ENCODE data around the gene CCR9. TPM values are rescaled to one million over a fixed set of nuclear protein-coding genes. Genes with fewer than 3 reads are reported as not detected.

CCR9 gene
- total RNA-seq, 4 donors from 2014 or later = 2.1 to 7.4 (median 3.7) TPM

DNA sequence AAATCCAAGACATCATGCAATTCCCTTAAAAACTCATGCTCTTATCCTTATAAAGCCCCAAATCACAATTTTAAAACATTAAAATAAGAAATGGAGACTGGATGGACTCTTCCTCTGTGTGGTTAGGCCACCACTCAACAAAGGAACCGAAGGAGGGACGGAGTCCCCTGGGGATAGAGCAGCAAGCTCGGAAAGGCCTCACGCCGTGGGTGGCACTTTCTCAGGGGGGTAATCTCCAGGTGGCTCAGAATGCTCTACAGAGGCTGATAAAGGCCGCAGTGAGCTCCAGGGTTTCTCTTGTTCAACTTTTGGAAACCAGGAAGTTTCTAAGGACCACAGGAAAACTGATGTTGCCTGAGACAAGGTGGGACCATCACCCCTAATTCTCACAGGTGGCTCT lies 23.2 kb downstream of the CCR9 start:
- Histone ChIP-seq H3K4me1 (peaks cover 0 to 17% (median 1%) of the 10 kb centered on the region in 4 donors), H3K27ac (peak overlapping the region in 2 of 4 donors; percentile 55 to 74), H3K4me3 (no peak overlapping the region), H3K27me3 (no peaks in the 10 kb centered on the region), H3K36me3 (no peaks in the 10 kb centered on the region), H3K9me3 (no peaks in the 10 kb centered on the region)
- DNase-seq = peak in 1 of 3 donors; percentile 56
- TF ChIP-seq POLR2A (IDR thresholded peaks at IDR 0.05) (no peak), CTCF (IDR thresholded peaks at IDR 0.05) (no peak)

DNA sequence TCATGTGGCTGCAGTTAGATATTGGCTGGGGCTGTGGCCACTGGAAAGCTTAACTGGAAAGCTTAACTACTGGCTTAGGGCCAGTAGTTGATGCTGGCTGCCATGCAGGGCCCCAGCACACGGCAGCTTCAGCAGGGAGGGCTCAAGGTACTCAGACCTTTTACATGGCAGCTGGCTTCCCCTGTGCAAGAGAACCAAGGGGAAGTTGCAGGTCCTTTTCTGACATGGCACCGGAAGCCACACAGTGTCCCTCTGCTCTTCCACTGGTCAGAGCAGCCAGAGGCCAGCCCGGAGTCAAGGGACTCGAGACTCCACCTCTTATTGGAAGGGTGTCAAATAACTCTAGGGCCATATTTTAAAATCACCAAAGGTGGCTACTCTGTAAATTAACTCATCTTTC lies 24.5 kb downstream of the CCR9 start:
- Histone ChIP-seq H3K9me3 (no peaks in the 10 kb centered on the region), H3K4me1 (peaks cover 0 to 17% (median 6%) of the 10 kb centered on the region in 4 donors), H3K27ac (peak overlapping the region in 3 of 4 donors; percentile 47 to 74 (median 55)), H3K27me3 (no peaks in the 10 kb centered on the region), H3K4me3 (no peak overlapping the region), H3K36me3 (no peaks in the 10 kb centered on the region)
- no peak for TF ChIP-seq CTCF (IDR thresholded peaks at IDR 0.05)
- TF ChIP-seq POLR2A (IDR thresholded peaks at IDR 0.05) = no peak
- no peak for DNase-seq

DNA sequence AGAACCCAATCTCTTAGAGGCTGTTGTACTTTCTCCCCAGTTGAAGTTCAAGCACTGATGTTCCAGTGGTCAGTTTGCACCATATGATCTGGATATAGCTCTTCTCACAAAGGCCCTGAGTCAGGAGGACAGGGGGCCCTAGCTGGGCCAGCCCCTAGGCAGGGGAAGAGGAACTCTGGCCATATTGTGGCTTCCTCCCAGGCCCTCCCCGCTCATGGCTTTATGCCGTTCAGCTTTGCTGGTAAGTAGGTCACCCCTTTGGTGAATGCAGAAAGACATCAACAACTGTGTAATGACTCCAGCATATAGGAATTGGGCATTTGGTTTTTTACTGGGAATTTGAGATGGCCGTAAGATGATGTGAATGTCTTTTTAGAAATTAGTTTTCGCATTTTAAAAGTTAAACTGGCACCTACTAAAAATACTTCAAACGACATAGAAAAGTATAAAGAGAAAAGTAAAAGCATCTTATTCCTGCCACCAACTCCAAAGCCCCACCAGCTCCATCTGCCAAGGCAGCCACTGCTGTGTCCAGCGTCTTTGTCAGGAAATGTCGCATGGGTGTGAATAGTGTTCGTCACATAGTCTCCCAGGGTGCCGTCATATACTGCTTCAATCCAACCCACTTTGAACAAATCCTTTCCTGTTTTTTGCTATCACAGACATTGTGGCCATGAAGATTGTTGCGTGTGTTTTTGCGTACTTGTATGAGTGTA lies 25.3 kb downstream of the CCR9 start:
- H3K4me1 ChIP-seq = peaks cover 0 to 17% (median 5%) of the 10 kb centered on the region in 4 donors
- TF ChIP-seq POLR2A (IDR thresholded peaks at IDR 0.05) (no peak), CTCF (IDR thresholded peaks at IDR 0.05) (no peak)
- peak overlapping the region; percentile 47 to 74 (median 52) for H3K27ac ChIP-seq

DNA sequence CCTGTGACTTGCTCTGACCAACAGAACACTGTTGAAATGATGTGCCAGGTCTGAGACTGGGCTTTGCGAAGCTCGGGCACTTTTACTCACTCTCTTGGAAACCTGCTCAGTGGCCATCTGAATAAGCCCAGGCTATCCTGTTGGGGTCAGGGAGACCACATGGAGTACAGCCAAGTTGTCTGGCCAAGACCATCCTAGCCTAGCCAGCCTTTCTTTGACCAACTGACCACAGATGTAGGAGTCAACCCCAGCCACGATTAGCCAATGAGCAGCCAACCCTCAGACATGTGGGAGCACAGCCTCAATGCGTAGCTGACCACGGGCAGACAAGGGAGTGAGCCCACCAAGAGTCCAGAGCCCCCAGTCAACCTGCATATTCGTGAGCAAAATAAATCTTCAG lies 26.1 kb downstream of the CCR9 start:
- Histone ChIP-seq H3K27me3 (no peaks in the 10 kb centered on the region), H3K36me3 (no peaks in the 10 kb centered on the region), H3K27ac (peak overlapping the region; percentile 21 to 74 (median 48)), H3K9me3 (no peaks in the 10 kb centered on the region), H3K4me3 (no peak overlapping the region), H3K4me1 (peaks cover 0 to 10% (median 5%) of the 10 kb centered on the region in 4 donors)
- no peak for TF ChIP-seq POLR2A (IDR thresholded peaks at IDR 0.05)
- no peak for DNase-seq

More for the DNA sequence above, 25.3 kb downstream of the CCR9 start:
- H3K4me3 ChIP-seq = no peak overlapping the region
- H3K36me3 ChIP-seq = no peaks in the 10 kb centered on the region
- no peak for DNase-seq
- H3K9me3 ChIP-seq = no peaks in the 10 kb centered on the region
- H3K27me3 ChIP-seq = no peaks in the 10 kb centered on the region

DNA sequence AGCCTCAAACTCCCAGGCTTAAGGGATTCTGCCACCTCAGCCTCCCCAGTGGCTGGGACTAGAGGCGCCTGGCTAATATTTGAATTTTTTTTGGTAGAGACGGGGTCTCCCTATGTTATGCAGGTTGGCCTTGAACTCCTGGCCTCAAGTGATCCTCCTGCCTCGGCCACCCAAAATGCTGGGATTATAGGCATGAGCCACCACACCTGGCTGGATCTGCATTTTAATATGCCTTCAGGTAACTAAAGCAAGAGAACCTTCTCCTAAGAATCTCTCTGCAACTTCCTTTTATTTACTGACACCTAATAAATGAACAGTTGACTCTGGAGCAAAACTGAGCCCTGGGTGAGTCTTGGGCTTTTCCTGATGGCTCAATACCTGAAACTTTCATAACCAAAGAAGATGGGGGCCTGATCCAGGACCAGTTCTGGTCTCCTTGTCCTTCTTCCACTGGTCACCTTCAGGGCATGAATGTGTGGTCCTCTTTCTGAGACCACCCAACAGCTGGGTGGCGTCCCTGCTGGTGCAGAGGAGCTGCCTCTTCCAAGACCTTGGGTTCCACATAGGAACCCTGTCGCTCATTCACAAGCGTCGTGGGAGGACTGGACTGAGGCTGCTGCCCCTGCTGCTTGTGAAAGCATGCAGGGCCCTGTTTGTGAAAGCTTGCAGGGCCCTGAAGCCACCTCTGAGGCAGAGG lies 28.2 kb downstream of the CCR9 start:
- no peak for DNase-seq
- peak overlapping the region; percentile 40 to 70 (median 64) for H3K27ac ChIP-seq
- H3K9me3 ChIP-seq = no peaks in the 10 kb centered on the region
- peak overlapping the region in 3 of 4 donors; percentile 13 to 23 (median 23) for H3K4me3 ChIP-seq
- peaks cover 0 to 10% (median 0%) of the 10 kb centered on the region in 4 donors for H3K4me1 ChIP-seq
- H3K27me3 ChIP-seq = no peaks in the 10 kb centered on the region
- TF ChIP-seq CTCF (IDR thresholded peaks at IDR 0.05) = no peak
- TF ChIP-seq POLR2A (IDR thresholded peaks at IDR 0.05) = no peak
- H3K36me3 ChIP-seq = peaks cover 0 to 4% (median 0%) of the 10 kb centered on the region in 3 donors

DNA sequence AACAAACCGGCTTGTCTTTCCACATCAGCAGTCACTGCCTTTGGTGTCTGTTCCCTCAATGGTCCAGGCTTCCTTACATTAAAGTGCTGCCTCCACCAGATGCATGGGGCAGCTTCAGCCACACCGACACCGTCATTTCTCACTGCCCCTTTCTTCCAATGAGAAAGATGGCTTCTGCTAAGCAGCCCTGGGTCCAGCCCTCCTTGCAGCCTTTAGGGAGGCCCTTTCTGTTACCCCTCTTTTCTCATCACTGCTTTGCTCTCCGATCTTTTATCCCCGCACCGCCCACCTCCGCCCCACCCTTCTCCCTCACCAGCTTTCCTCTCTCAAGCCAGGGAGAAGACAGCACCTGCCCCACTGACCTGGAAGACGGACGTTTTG lies 28.7 kb downstream of the CCR9 start:
- H3K9me3 ChIP-seq = no peaks in the 10 kb centered on the region
- TF ChIP-seq POLR2A (IDR thresholded peaks at IDR 0.05) (no peak), CTCF (IDR thresholded peaks at IDR 0.05) (no peak)
- no peak for DNase-seq
- peaks cover 0 to 7% (median 0%) of the 10 kb centered on the region in 3 donors for H3K36me3 ChIP-seq
- no peaks in the 10 kb centered on the region for H3K27me3 ChIP-seq
- peak overlapping the region; percentile 40 to 70 (median 64) for H3K27ac ChIP-seq
- H3K4me3 ChIP-seq = peak overlapping the region; percentile 0 to 23 (median 12)
- peaks cover 0 to 10% (median 0%) of the 10 kb centered on the region in 4 donors for H3K4me1 ChIP-seq
